Cardiac fibroblast (primary cell): Measurements from ENCODE around the gene C1orf122.

ENCODE experiments used
- DNase-seq, 2 donors: peaks; one replicate each; pipeline versions ENCODE4 v3.0.0 to v3.0.0-alpha.2; 2010; ENCODE audit warnings: low read depth in 2 of 2
- H3K4me3 ChIP-seq, 2 donors: replicated peaks in 1 of 2; 1 replicate in 1 of 2; 2 replicates in 1 of 2; pipeline ENCODE4 v1.5.1; 2011; ENCODE audit warnings: low read depth in 2 of 2, low read length in 2 of 2, mild to moderate bottlenecking in 2 of 2, moderate library complexity in 1 of 2
- CTCF ChIP-seq: IDR thresholded peaks from one replicate; pipeline ENCODE4 v1.5.1; 2011; ENCODE audit warnings: low read depth, mild to moderate bottlenecking, low read length, inconsistent platforms

Gene C1orf122

GRCh38 chr1:37807555-37808368 lies at the start of gene C1orf122, which contains the start of gene YRDC:
TSS of gene C1orf122 (plus strand) at chr1:37807790. CDS start at chr1:37808405, 615 bp downstream.
TSS of gene YRDC (minus strand) at chr1:37808208. CDS start at chr1:37808180, 28 bp downstream.
- no peak for TF ChIP-seq CTCF
- DNase-seq: peak; percentile 94

GRCh38 chr1:37759451-37759850 lies 48.1 kb upstream of the C1orf122 start:
- no peak for TF ChIP-seq CTCF
- DNase-seq: no peak
- no peak overlapping the region for H3K4me3 ChIP-seq

More at GRCh38 chr1:37807555-37808368, at the start of gene C1orf122, which contains the start of gene YRDC:
- H3K4me3 ChIP-seq: peak within 1 kb of the TSS; percentile 75 to 87

GRCh38 chr1:37761416-37762095 lies 46.0 kb upstream of the C1orf122 start:
- TF ChIP-seq CTCF: no peak
- no peak overlapping the region for H3K4me3 ChIP-seq
- DNase-seq: no peak

- DNase-seq: no peak
- H3K4me3 ChIP-seq: no peak overlapping the region
- TF ChIP-seq CTCF: no peak
These were observed 45.1 kb upstream of the C1orf122 start for GRCh38 chr1:37762516-37762915.

- H3K4me3 ChIP-seq: no peak overlapping the region
- no peak for TF ChIP-seq CTCF
- DNase-seq: no peak
These were observed 43.7 kb upstream of the C1orf122 start for GRCh38 chr1:37763791-37764413.

GRCh38 chr1:37764414-37764825 lies 43.2 kb upstream of the C1orf122 start:
- peak; percentile 52 to 53 for DNase-seq
- no peak overlapping the region for H3K4me3 ChIP-seq
- TF ChIP-seq CTCF: no peak
